Duodenal mucosa (tissue), 2 donors: ENCODE measurements around the gene CXCR6.

Experiments
- H3K27ac ChIP-seq: one replicate; pipeline ENCODE4 v1.7.0; 2013; ENCODE audit warnings: low read depth, low read length
- H3K27me3 ChIP-seq, 2 donors: one replicate each; pipeline ENCODE4 v1.7.0; 2013; ENCODE audit warnings: low read length in 2 of 2, control low read depth in 1 of 2; ENCODE audit not compliant: insufficient read depth in 2 of 2, control insufficient read depth in 1 of 2
- H3K36me3 ChIP-seq, 2 donors: one replicate each; pipeline ENCODE4 v1.7.0; 2013; ENCODE audit warnings: low read length in 2 of 2, control low read depth in 1 of 2; ENCODE audit not compliant: insufficient read depth in 2 of 2, control insufficient read depth in 1 of 2
- H3K4me1 ChIP-seq, 2 donors: one replicate each; pipeline ENCODE4 v1.7.0; 2013; ENCODE audit warnings: low read length in 2 of 2, control low read depth in 1 of 2; ENCODE audit not compliant: insufficient read depth in 2 of 2, control insufficient read depth in 1 of 2
- H3K4me3 ChIP-seq, 2 donors: one replicate each; pipeline ENCODE4 v1.7.0; 2013; ENCODE audit warnings: low read length in 2 of 2, low read depth in 1 of 2
- H3K9ac ChIP-seq, 2 donors: one replicate each; pipeline ENCODE4 v1.7.0; 2013; ENCODE audit warnings: low read length in 2 of 2, low read depth in 1 of 2
- H3K9me3 ChIP-seq, 2 donors: one replicate each; pipeline ENCODE4 v1.7.0; 2013; ENCODE audit warnings: low read length in 2 of 2, control low read depth in 1 of 2; ENCODE audit not compliant: control insufficient read depth in 1 of 2

Gene CXCR6

GRCh38 chr3:45938043-45938435 is 5.2 kb upstream of the CXCR6 start:
- Histone ChIP-seq H3K27me3 (no peaks in the 10 kb centered on the region), H3K9ac (no peak overlapping the region), H3K9me3 (peaks cover 0 to 4% of the 10 kb centered on the region in 2 donors), H3K36me3 (peaks cover 31 to 58% of the 10 kb centered on the region in 2 donors), H3K4me1 (peaks cover 5 to 7% of the 10 kb centered on the region in 2 donors), H3K27ac (no peak overlapping the region), H3K4me3 (no peak overlapping the region)

GRCh38 chr3:45938864-45939263 is 4.4 kb upstream of the CXCR6 start:
- Histone ChIP-seq H3K4me1 (peaks cover 5 to 7% of the 10 kb centered on the region in 2 donors), H3K9me3 (peaks cover 0 to 4% of the 10 kb centered on the region in 2 donors), H3K9ac (peak overlapping the region in 1 of 2 donors; percentile 26), H3K36me3 (peaks cover 26 to 51% of the 10 kb centered on the region in 2 donors), H3K4me3 (no peak overlapping the region), H3K27ac (no peak overlapping the region), H3K27me3 (no peaks in the 10 kb centered on the region)

- no peaks in the 10 kb centered on the region for H3K27me3 ChIP-seq
- peaks cover 0 to 4% of the 10 kb centered on the region in 2 donors for H3K9me3 ChIP-seq
- H3K36me3 ChIP-seq: peaks cover 21 to 46% of the 10 kb centered on the region in 2 donors
- H3K27ac ChIP-seq: no peak overlapping the region
- H3K4me3 ChIP-seq: no peak overlapping the region
- H3K9ac ChIP-seq: peak overlapping the region in 1 of 2 donors; percentile 26
- H3K4me1 ChIP-seq: peaks cover 5 to 7% of the 10 kb centered on the region in 2 donors
Observed at GRCh38 chr3:45939341-45939771, 3.9 kb upstream of the CXCR6 start.

- peaks cover 0 to 4% of the 10 kb centered on the region in 2 donors for H3K9me3 ChIP-seq
- H3K36me3 ChIP-seq: peaks cover 18 to 38% of the 10 kb centered on the region in 2 donors
- no peak overlapping the region for H3K27ac ChIP-seq
- no peak overlapping the region for H3K9ac ChIP-seq
- H3K27me3 ChIP-seq: no peaks in the 10 kb centered on the region
- no peak overlapping the region for H3K4me3 ChIP-seq
- H3K4me1 ChIP-seq: peaks cover 5 to 7% of the 10 kb centered on the region in 2 donors
Observed at GRCh38 chr3:45940004-45940780, 3.1 kb upstream of the CXCR6 start.

GRCh38 chr3:45940781-45941365 is 2.4 kb upstream of the CXCR6 start:
- H3K27ac ChIP-seq: no peak overlapping the region
- no peak overlapping the region for H3K4me3 ChIP-seq
- H3K27me3 ChIP-seq: no peaks in the 10 kb centered on the region
- peaks cover 15 to 36% of the 10 kb centered on the region in 2 donors for H3K36me3 ChIP-seq
- H3K9me3 ChIP-seq: peaks cover 0 to 4% of the 10 kb centered on the region in 2 donors
- peaks cover 5 to 7% of the 10 kb centered on the region in 2 donors for H3K4me1 ChIP-seq
- no peak overlapping the region for H3K9ac ChIP-seq

- Histone ChIP-seq H3K27me3 (no peaks in the 10 kb centered on the region), H3K4me1 (peaks cover 5 to 7% of the 10 kb centered on the region in 2 donors), H3K27ac (no peak overlapping the region), H3K9me3 (peaks cover 0 to 4% of the 10 kb centered on the region in 2 donors), H3K4me3 (no peak overlapping the region), H3K36me3 (peaks cover 19 to 35% of the 10 kb centered on the region in 2 donors), H3K9ac (no peak overlapping the region)
Observed at GRCh38 chr3:45942051-45942825, 1.0 kb upstream of the CXCR6 start.

- H3K36me3 ChIP-seq: peaks cover 30 to 50% of the 10 kb centered on the region in 2 donors
- H3K4me3 ChIP-seq: peak overlapping the region; percentile 31 to 40
- H3K9ac ChIP-seq: peak overlapping the region in 1 of 2 donors; percentile 3
- no peak overlapping the region for H3K27ac ChIP-seq
- no peaks in the 10 kb centered on the region for H3K27me3 ChIP-seq
- peaks cover 7% of the 10 kb centered on the region in 2 donors for H3K4me1 ChIP-seq
- H3K9me3 ChIP-seq: peaks cover 0 to 4% of the 10 kb centered on the region in 2 donors
Observed at GRCh38 chr3:45944830-45945620, 1.8 kb downstream of the CXCR6 start.

GRCh38 chr3:45946307-45946706 is 3.0 kb downstream of the CXCR6 start:
- no peak overlapping the region for H3K4me3 ChIP-seq
- H3K9ac ChIP-seq: no peak overlapping the region
- peaks cover 38 to 63% of the 10 kb centered on the region in 2 donors for H3K36me3 ChIP-seq
- H3K9me3 ChIP-seq: no peaks in the 10 kb centered on the region
- H3K4me1 ChIP-seq: peaks cover 7 to 8% of the 10 kb centered on the region in 2 donors
- no peaks in the 10 kb centered on the region for H3K27me3 ChIP-seq
- no peak overlapping the region for H3K27ac ChIP-seq

GRCh38 chr3:45946875-45947274 is 3.6 kb downstream of the CXCR6 start:
- Histone ChIP-seq H3K36me3 (peaks cover 44 to 69% of the 10 kb centered on the region in 2 donors), H3K4me1 (peaks cover 7 to 8% of the 10 kb centered on the region in 2 donors)

More at GRCh38 chr3:45946875-45947274, 3.6 kb downstream of the CXCR6 start:
- Histone ChIP-seq H3K27me3 (no peaks in the 10 kb centered on the region), H3K27ac (no peak overlapping the region), H3K9me3 (no peaks in the 10 kb centered on the region), H3K4me3 (no peak overlapping the region), H3K9ac (no peak overlapping the region)
